ENCODE measurements around the gene C2orf72. TPM values are rescaled to one million over a fixed set of nuclear protein-coding genes. Genes with fewer than 3 reads are reported as not detected.

C2orf72 gene
- total and polyA plus RNA-seq, 4 donors: 33.2 to 141 (median 84.9) TPM

DNA sequence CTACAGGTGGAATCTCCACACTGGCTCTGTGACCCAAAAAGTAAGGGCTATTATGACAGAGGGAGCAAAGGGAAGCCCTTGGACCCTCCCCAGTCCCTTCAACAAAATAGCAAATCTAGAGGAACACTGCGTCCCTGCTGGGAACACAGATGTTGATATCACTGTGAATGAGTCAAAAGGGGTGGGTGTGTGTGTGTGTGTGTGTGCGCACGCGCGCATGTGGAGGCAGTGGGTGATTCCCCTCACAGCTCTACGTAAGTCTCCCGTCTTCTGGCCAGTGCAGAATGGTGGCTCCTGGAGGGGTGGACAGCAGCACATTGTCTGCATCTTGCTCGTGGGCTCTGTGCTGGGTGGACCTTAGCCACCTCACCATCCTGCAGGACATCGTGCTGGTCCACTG lies 7.8 kb upstream of the C2orf72 start:
- TF ChIP-seq GABPA (IDR thresholded peaks at IDR 0.05 in 1 of 2, conservative IDR thresholded peaks at IDR 0.05 in 1 of 2) (no peak), HNF4G (IDR thresholded peaks at IDR 0.05) (no peak), SP1 (IDR thresholded peaks at IDR 0.05) (no peak), JUND (IDR thresholded peaks at IDR 0.05) (no peak)

DNA sequence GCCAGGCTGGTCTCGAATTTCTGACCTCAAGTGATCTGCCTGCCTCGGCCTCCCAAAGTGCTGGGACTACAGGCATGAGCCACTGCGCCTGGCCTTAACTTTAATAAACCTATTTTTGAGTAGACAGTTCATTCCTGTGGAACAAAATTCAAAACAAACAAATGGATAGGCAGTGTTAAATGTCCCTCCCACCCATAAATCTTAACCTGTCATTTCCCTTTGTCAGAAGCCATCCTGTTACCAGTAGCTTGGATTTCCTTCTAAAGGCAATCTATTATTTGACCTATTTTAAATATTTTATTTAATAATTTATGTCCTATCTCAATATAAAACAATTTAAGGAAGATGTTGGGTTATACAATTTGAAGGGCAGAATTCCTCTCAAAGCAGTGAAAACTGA lies 6.6 kb upstream of the C2orf72 start:
- Histone ChIP-seq H3K27me3 (ENCODE audit: control insufficient read depth in 4 of 4, insufficient read depth in 4 of 4, low read length in 3 of 4) (no peaks in the 10 kb centered on the region), H3K4me1 (ENCODE audit: control insufficient read depth in 4 of 4, insufficient read depth in 4 of 4, low read length in 3 of 4) (peaks cover 4 to 26% (median 22%) of the 10 kb centered on the region in 4 donors), H3K9ac (ENCODE audit: low read depth in 1 of 2, low read length in 2 of 2) (no peak overlapping the region), H3K9me3 (ENCODE audit: control insufficient read depth in 4 of 4, low read length in 3 of 4) (no peaks in the 10 kb centered on the region), H3K4me3 (ENCODE audit: low read depth in 1 of 3, low read length in 3 of 3) (no peak overlapping the region), H3K36me3 (ENCODE audit: control insufficient read depth in 4 of 4, insufficient read depth in 3 of 4, low read depth in 1 of 4, low read length in 3 of 4) (no peaks in the 10 kb centered on the region), H3K27ac (ENCODE audit: low read depth in 1 of 2, low read length in 2 of 2) (no peak overlapping the region)
- no peak for DNase-seq (ENCODE audit: low spot score)
- TF ChIP-seq YY1 (IDR thresholded peaks at IDR 0.05) (no peak), EGR1 (IDR thresholded peaks at IDR 0.05; ENCODE audit: low read depth in 2 of 2) (no peak), TAF1 (conservative IDR thresholded peaks at IDR 0.05) (no peak), FOXA1 (IDR thresholded peaks at IDR 0.05) (no peak), RAD21 (IDR thresholded peaks at IDR 0.05) (no peak), NR2F2 (IDR thresholded peaks at IDR 0.05) (no peak), RXRA (IDR thresholded peaks at IDR 0.05) (no peak), SP1 (IDR thresholded peaks at IDR 0.05) (no peak), HNF4A (conservative IDR thresholded peaks at IDR 0.05) (no peak), HNF4G (IDR thresholded peaks at IDR 0.05) (no peak), GABPA (IDR thresholded peaks at IDR 0.05 in 1 of 2, conservative IDR thresholded peaks at IDR 0.05 in 1 of 2) (no peak), JUND (IDR thresholded peaks at IDR 0.05) (no peak)
- TF ChIP-seq, protein P1, sequence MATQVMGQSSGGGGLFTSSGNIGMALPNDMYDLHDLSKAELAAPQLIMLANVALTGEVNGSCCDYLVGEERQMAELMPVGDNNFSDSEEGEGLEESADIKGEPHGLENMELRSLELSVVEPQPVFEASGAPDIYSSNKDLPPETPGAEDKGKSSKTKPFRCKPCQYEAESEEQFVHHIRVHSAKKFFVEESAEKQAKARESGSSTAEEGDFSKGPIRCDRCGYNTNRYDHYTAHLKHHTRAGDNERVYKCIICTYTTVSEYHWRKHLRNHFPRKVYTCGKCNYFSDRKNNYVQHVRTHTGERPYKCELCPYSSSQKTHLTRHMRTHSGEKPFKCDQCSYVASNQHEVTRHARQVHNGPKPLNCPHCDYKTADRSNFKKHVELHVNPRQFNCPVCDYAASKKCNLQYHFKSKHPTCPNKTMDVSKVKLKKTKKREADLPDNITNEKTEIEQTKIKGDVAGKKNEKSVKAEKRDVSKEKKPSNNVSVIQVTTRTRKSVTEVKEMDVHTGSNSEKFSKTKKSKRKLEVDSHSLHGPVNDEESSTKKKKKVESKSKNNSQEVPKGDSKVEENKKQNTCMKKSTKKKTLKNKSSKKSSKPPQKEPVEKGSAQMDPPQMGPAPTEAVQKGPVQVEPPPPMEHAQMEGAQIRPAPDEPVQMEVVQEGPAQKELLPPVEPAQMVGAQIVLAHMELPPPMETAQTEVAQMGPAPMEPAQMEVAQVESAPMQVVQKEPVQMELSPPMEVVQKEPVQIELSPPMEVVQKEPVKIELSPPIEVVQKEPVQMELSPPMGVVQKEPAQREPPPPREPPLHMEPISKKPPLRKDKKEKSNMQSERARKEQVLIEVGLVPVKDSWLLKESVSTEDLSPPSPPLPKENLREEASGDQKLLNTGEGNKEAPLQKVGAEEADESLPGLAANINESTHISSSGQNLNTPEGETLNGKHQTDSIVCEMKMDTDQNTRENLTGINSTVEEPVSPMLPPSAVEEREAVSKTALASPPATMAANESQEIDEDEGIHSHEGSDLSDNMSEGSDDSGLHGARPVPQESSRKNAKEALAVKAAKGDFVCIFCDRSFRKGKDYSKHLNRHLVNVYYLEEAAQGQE (IDR thresholded peaks at IDR 0.05): no peak
- TF ChIP-seq, protein P2, sequence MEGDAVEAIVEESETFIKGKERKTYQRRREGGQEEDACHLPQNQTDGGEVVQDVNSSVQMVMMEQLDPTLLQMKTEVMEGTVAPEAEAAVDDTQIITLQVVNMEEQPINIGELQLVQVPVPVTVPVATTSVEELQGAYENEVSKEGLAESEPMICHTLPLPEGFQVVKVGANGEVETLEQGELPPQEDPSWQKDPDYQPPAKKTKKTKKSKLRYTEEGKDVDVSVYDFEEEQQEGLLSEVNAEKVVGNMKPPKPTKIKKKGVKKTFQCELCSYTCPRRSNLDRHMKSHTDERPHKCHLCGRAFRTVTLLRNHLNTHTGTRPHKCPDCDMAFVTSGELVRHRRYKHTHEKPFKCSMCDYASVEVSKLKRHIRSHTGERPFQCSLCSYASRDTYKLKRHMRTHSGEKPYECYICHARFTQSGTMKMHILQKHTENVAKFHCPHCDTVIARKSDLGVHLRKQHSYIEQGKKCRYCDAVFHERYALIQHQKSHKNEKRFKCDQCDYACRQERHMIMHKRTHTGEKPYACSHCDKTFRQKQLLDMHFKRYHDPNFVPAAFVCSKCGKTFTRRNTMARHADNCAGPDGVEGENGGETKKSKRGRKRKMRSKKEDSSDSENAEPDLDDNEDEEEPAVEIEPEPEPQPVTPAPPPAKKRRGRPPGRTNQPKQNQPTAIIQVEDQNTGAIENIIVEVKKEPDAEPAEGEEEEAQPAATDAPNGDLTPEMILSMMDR (IDR thresholded peaks at IDR 0.05; ENCODE audit: low read depth, low read length, missing input control): no peak
- TF ChIP-seq, protein P3, sequence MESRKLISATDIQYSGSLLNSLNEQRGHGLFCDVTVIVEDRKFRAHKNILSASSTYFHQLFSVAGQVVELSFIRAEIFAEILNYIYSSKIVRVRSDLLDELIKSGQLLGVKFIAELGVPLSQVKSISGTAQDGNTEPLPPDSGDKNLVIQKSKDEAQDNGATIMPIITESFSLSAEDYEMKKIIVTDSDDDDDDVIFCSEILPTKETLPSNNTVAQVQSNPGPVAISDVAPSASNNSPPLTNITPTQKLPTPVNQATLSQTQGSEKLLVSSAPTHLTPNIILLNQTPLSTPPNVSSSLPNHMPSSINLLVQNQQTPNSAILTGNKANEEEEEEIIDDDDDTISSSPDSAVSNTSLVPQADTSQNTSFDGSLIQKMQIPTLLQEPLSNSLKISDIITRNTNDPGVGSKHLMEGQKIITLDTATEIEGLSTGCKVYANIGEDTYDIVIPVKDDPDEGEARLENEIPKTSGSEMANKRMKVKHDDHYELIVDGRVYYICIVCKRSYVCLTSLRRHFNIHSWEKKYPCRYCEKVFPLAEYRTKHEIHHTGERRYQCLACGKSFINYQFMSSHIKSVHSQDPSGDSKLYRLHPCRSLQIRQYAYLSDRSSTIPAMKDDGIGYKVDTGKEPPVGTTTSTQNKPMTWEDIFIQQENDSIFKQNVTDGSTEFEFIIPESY (IDR thresholded peaks at IDR 0.05): no peak
- 89% methylated on average over 3 of the region's 3 CpGs for WGBS

More for the DNA sequence above, 7.8 kb upstream of the C2orf72 start:
- Histone ChIP-seq H3K9me3 (ENCODE audit: control insufficient read depth in 4 of 4, low read length in 3 of 4) (no peaks in the 10 kb centered on the region), H3K4me3 (ENCODE audit: low read depth in 1 of 3, low read length in 3 of 3) (no peak overlapping the region), H3K4me1 (ENCODE audit: control insufficient read depth in 4 of 4, insufficient read depth in 4 of 4, low read length in 3 of 4) (peaks cover 2 to 17% (median 15%) of the 10 kb centered on the region in 4 donors), H3K9ac (ENCODE audit: low read depth in 1 of 2, low read length in 2 of 2) (no peak overlapping the region), H3K27me3 (ENCODE audit: control insufficient read depth in 4 of 4, insufficient read depth in 4 of 4, low read length in 3 of 4) (no peaks in the 10 kb centered on the region), H3K27ac (ENCODE audit: low read depth in 1 of 2, low read length in 2 of 2) (no peak overlapping the region), H3K36me3 (ENCODE audit: control insufficient read depth in 4 of 4, insufficient read depth in 3 of 4, low read depth in 1 of 4, low read length in 3 of 4) (no peaks in the 10 kb centered on the region)
- DNase-seq (ENCODE audit: low spot score): no peak
- 96% methylated on average over 9 of the region's 9 CpGs for WGBS
